Hepatocyte (in vitro differentiated cells): Measurements from ENCODE around the gene SPECC1L. TPM values are rescaled to one million over a fixed set of nuclear protein-coding genes. Genes with fewer than 3 reads are reported as not detected.

Source experiments
- DNase-seq: peaks from one replicate; pipeline ENCODE4 v3.0.0-alpha.2; 2016; ENCODE audit warnings: low spot score
- H2AFZ ChIP-seq: fragments of 200-600 bp; sonication (generic); 2 replicates; pipeline ENCODE4 v1.6.0; 2016; ENCODE audit warnings: antibody characterized with exemption, mild to moderate bottlenecking
- H3K27ac ChIP-seq: fragments of 200-600 bp; sonication (generic); 2 replicates; pipeline ENCODE4 v1.5.1; 2016; ENCODE audit warnings: mild to moderate bottlenecking
- H3K27me3 ChIP-seq: fragments of 200-600 bp; sonication (generic); 2 replicates; pipeline ENCODE4 v1.6.1; 2016
- H3K36me3 ChIP-seq: fragments of 200-600 bp; sonication (generic); replicated peaks from 2 replicates; pipeline ENCODE4 v1.5.1; 2016; ENCODE audit warnings: low read depth; ENCODE audit not compliant: insufficient read depth
- H3K4me1 ChIP-seq: fragments of 200-600 bp; sonication (generic); 2 replicates; pipeline ENCODE4 v1.5.1; 2016; ENCODE audit warnings: mild to moderate bottlenecking, moderate library complexity; ENCODE audit not compliant: insufficient read depth
- H3K4me2 ChIP-seq: fragments of 200-600 bp; sonication (generic); 2 replicates; pipeline ENCODE4 v1.6.0; 2016
- H3K4me3 ChIP-seq: fragments of 200-600 bp; sonication (generic); 2 replicates; pipeline ENCODE4 v1.5.1; 2016; ENCODE audit warnings: mild to moderate bottlenecking
- H3K79me2 ChIP-seq: fragments of 200-600 bp; sonication (generic); 2 replicates; pipeline ENCODE4 v1.6.0; 2017; ENCODE audit warnings: mild to moderate bottlenecking
- H3K9me2 ChIP-seq: fragments of 200-600 bp; sonication (generic); replicated peaks from 2 replicates; pipeline ENCODE4 v1.6.0; 2017; ENCODE audit warnings: mild to moderate bottlenecking; ENCODE audit not compliant: insufficient read depth
- H3K9me3 ChIP-seq: fragments of 200-600 bp; sonication (generic); 2 replicates; pipeline ENCODE4 v1.5.1; 2016; ENCODE audit warnings: low read depth, mild to moderate bottlenecking
- H4K20me1 ChIP-seq: fragments of 200-600 bp; sonication (generic); 2 replicates; pipeline ENCODE4 v1.6.0; 2016; ENCODE audit warnings: mild to moderate bottlenecking; ENCODE audit not compliant: insufficient read depth, poor library complexity, severe bottlenecking
- CTCF ChIP-seq: fragments of 200-600 bp; sonication (generic); IDR thresholded peaks from 2 replicates; pipeline ENCODE4 v1.5.1; 2016; ENCODE audit warnings: antibody characterized with exemption, mild to moderate bottlenecking; ENCODE audit not compliant: poor library complexity
- EZH2 ChIP-seq: fragments of 200-600 bp; sonication (generic); IDR thresholded peaks from 2 replicates; pipeline ENCODE4 v1.6.1; 2016; ENCODE audit warnings: antibody characterized with exemption, mild to moderate bottlenecking, borderline replicate concordance
- EZH2phosphoT487 ChIP-seq: fragments of 200-600 bp; sonication (generic); IDR thresholded peaks from one replicate; pipeline ENCODE4 v1.6.1; 2018; ENCODE audit warnings: antibody characterized with exemption, mild to moderate bottlenecking, low read depth, moderate library complexity; ENCODE audit not compliant: unreplicated experiment, severe bottlenecking
- WGBS: methylation state at CpG from one replicate; pipeline ENCODE4 v1.1.6; 2016; ENCODE audit warnings: low lambda C conversion rate; ENCODE audit errors: missing lambda C conversion rate; 5-methylcytosine and 5-hydroxymethylcytosine counted together
- polyA plus RNA-seq: library from polyadenylated mRNA; unstranded; fragments of >200 nt; fragmentation: Nextera tagmentation; extraction: Ambion mirVana; gene quantifications from 2 replicates; pipeline ENCODE4 v1.2.1, GENCODE V29; 2016
- total RNA-seq: library from RNA; depleted of rRNA; stranded (reverse); fragments of >200 nt; gene quantifications from 2 replicates; pipeline ENCODE4 v1.2.3, GENCODE V29; 2014

Gene SPECC1L
- total and polyA plus RNA-seq, 2 experiments from 2014 or later: 13.0 to 28.3 TPM

- DNase-seq: no peak
- WGBS: 97% methylated on average over 10 of the region's 10 CpGs
These were observed 140.8 kb downstream of the SPECC1L start for GRCh38 chr22:24411256-24412004.

GRCh38 chr22:24412274-24412673 is 141.6 kb downstream of the SPECC1L start:
- Histone ChIP-seq H3K4me1 (peaks cover 3% of the 10 kb centered on the region), H3K9me2 (no peaks in the 10 kb centered on the region), H3K79me2 (peaks cover 9% of the 10 kb centered on the region), H3K4me3 (no peak overlapping the region), H4K20me1 (no peaks in the 10 kb centered on the region), H3K9me3 (no peaks in the 10 kb centered on the region), H3K27ac (no peak overlapping the region), H3K36me3 (no peaks in the 10 kb centered on the region), H3K4me2 (no peak overlapping the region), H2AFZ (no peak overlapping the region), H3K27me3 (no peaks in the 10 kb centered on the region)
- TF ChIP-seq EZH2phosphoT487 (no peak), EZH2 (no peak), CTCF (no peak)
- 93% methylated on average over 7 of the region's 7 CpGs for WGBS
- no peak for DNase-seq

More at GRCh38 chr22:24411256-24412004, 140.8 kb downstream of the SPECC1L start:
- no peak overlapping the region for H3K4me3 ChIP-seq
- H3K27me3 ChIP-seq: no peaks in the 10 kb centered on the region
- no peaks in the 10 kb centered on the region for H3K9me2 ChIP-seq
- H3K4me2 ChIP-seq: no peak overlapping the region
- TF ChIP-seq EZH2phosphoT487: no peak
- TF ChIP-seq EZH2: no peak
- TF ChIP-seq CTCF: no peak
- peaks cover 4% of the 10 kb centered on the region for H4K20me1 ChIP-seq
- H3K79me2 ChIP-seq: peaks cover 10% of the 10 kb centered on the region
- H3K27ac ChIP-seq: no peak overlapping the region
- no peaks in the 10 kb centered on the region for H3K36me3 ChIP-seq
- no peak overlapping the region for H2AFZ ChIP-seq
- H3K4me1 ChIP-seq: peaks cover 8% of the 10 kb centered on the region
- H3K9me3 ChIP-seq: no peaks in the 10 kb centered on the region

DNA sequence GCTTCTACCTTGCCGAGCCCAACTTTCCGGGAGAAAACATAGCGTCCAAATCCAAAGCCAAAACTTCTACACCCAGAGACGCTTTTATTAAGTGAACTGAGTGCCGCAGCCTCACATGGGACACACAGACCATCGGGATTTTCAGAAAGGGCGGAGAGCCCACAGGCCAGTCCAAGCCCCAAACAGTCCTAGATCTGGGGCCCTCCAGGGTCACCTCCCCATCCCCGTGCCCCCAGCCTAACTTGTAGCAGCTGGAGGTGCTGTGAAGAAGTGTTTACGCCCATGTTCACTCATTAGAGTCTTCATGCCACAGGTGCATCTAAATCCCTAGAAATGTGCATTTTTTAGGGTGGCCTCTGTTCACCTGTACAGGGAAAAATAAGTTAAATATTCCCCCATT is 142.6 kb downstream of the SPECC1L start:
- Histone ChIP-seq H3K9me2 (no peaks in the 10 kb centered on the region), H4K20me1 (no peaks in the 10 kb centered on the region), H3K9me3 (no peaks in the 10 kb centered on the region), H3K27ac (no peak overlapping the region), H3K4me1 (no peaks in the 10 kb centered on the region), H3K36me3 (no peaks in the 10 kb centered on the region), H3K27me3 (no peaks in the 10 kb centered on the region), H3K4me2 (no peak overlapping the region), H3K4me3 (no peak overlapping the region), H2AFZ (no peak overlapping the region), H3K79me2 (peaks cover 5% of the 10 kb centered on the region)
- TF ChIP-seq EZH2phosphoT487 (no peak), EZH2 (no peak)
- 97% methylated on average over 9 of the region's 9 CpGs for WGBS
- DNase-seq: no peak

- 89% methylated on average over 18 of the region's 18 CpGs for WGBS
- Histone ChIP-seq H3K27me3 (no peaks in the 10 kb centered on the region), H3K9me3 (no peaks in the 10 kb centered on the region), H3K79me2 (peaks cover 5% of the 10 kb centered on the region), H2AFZ (no peak overlapping the region), H4K20me1 (no peaks in the 10 kb centered on the region), H3K9me2 (no peaks in the 10 kb centered on the region), H3K4me2 (no peak overlapping the region), H3K4me1 (no peaks in the 10 kb centered on the region), H3K36me3 (no peaks in the 10 kb centered on the region), H3K27ac (no peak overlapping the region), H3K4me3 (no peak overlapping the region)
- DNase-seq: no peak
- no peak for TF ChIP-seq EZH2
- TF ChIP-seq EZH2phosphoT487: no peak
- TF ChIP-seq CTCF: no peak
These were observed 143.2 kb downstream of the SPECC1L start for GRCh38 chr22:24413736-24414385.
